CD4-positive, alpha-beta T cell treated with Interferon gamma for 1 hour (primary cell): ENCODE measurements around the gene DGCR6.
"Not testable (repeated sequence)": the region's sequence is repeated elsewhere in the genome, so short reads cannot be mapped to it uniquely, and the experiment has no call there.

Experiments used
- DNase-seq: peaks from one replicate; pipeline ENCODE4 v3.0.0-alpha.2; 2020

The DGCR6 gene

GRCh38 chr22:18905540-18906409 is at the start of gene DGCR6:
DGCR6 (plus strand) TSS chr22:18906320; CDS start chr22:18906375, 55 bp downstream.
- no peak for DNase-seq

GRCh38 chr22:18859314-18859713 is 46.8 kb upstream of the DGCR6 start:
- DNase-seq, result not testable (repeated sequence)

- peak; percentile 71 for DNase-seq
Observed at GRCh38 chr22:18881260-18881659, 24.9 kb upstream of the DGCR6 start.

GRCh38 chr22:18884465-18884864 is 21.7 kb upstream of the DGCR6 start:
- DNase-seq, result not testable (repeated sequence)

GRCh38 chr22:18888115-18888514 is 18.0 kb upstream of the DGCR6 start:
- DNase-seq, result no peak

GRCh38 chr22:18890510-18891192 is 15.5 kb upstream of the DGCR6 start:
- DNase-seq, result not testable (repeated sequence)

- not testable (repeated sequence) for DNase-seq
Observed at GRCh38 chr22:18893775-18894174, 12.3 kb upstream of the DGCR6 start.

- not testable (repeated sequence) for DNase-seq
Observed at GRCh38 chr22:18896037-18896657, 10.0 kb upstream of the DGCR6 start.

- DNase-seq, result not testable (repeated sequence)
Observed at GRCh38 chr22:18906410-18906745, 258 bp downstream of the DGCR6 start.

- DNase-seq, result no peak
Observed at GRCh38 chr22:18906896-18907295, 776 bp downstream of the DGCR6 start.

- DNase-seq, result no peak
Observed at GRCh38 chr22:18909556-18909955, 3.4 kb downstream of the DGCR6 start.

GRCh38 chr22:18911535-18911934 is 5.4 kb downstream of the DGCR6 start:
- DNase-seq, result not testable (repeated sequence)

GRCh38 chr22:18912264-18912946 is 6.3 kb downstream of the DGCR6 start:
- DNase-seq, result not testable (repeated sequence)

GRCh38 chr22:18914558-18914957 is 8.4 kb downstream of the DGCR6 start:
- not testable (repeated sequence) for DNase-seq

- not testable (repeated sequence) for DNase-seq
Observed at GRCh38 chr22:18915550-18915949, 9.4 kb downstream of the DGCR6 start.

GRCh38 chr22:18917818-18918217 is 11.7 kb downstream of the DGCR6 start:
- not testable (repeated sequence) for DNase-seq

GRCh38 chr22:18920257-18920902 is 14.3 kb downstream of the DGCR6 start:
- DNase-seq, result not testable (repeated sequence)

GRCh38 chr22:18925368-18926064 is 19.4 kb downstream of the DGCR6 start:
- no peak for DNase-seq

- no peak for DNase-seq
Observed at GRCh38 chr22:18927020-18927419, 20.9 kb downstream of the DGCR6 start.

GRCh38 chr22:18927573-18927972 is 21.5 kb downstream of the DGCR6 start:
- no peak for DNase-seq

- DNase-seq, result no peak
Observed at GRCh38 chr22:18929459-18929858, 23.3 kb downstream of the DGCR6 start.
